Prostate gland (tissue), 2 donors: Measurements from ENCODE around the gene GPR137C.

Source experiments
- CTCF ChIP-seq, 4 experiments: fragments of 200-600 bp in 2 of 4; fragments of 450-650 bp in 2 of 4; sonication (generic) in 2 of 4; IDR thresholded peaks; 1 replicate in 3 of 4; 2 replicates in 1 of 4; pipeline ENCODE4 v1.5.1; 2016 to 2019; ENCODE audit warnings: antibody characterized with exemption in 4 of 4, mild to moderate bottlenecking in 2 of 4, moderate library complexity in 2 of 4
- POLR2A ChIP-seq: fragments of 450-650 bp; IDR thresholded peaks from one replicate; pipeline ENCODE4 v1.6.1; 2016; ENCODE audit warnings: antibody characterized with exemption, mild to moderate bottlenecking
- POLR2AphosphoS5 ChIP-seq: sonication (generic); formaldehyde crosslinking; IDR thresholded peaks from one replicate; pipeline ENCODE4 v1.6.1; 2017; ENCODE audit warnings: antibody characterized with exemption

- TF ChIP-seq POLR2A: no peak
- no peak for TF ChIP-seq CTCF (IDR thresholded peaks at IDR 0.05)
- TF ChIP-seq POLR2AphosphoS5: no peak
Observed at GRCh38 chr14:52609445-52610044, 56.9 kb downstream of the GPR137C start.
